ENCODE measurements around the gene CFAP90.
A peak's percentile ranks its signal among the peaks of the same experiment; 100 is the strongest.

CFAP90 gene

GRCh38 chr5:7850395-7851239 lies at the start of gene CFAP90:
Gene CFAP90 (minus strand): TSS chr5:7851133. CDS start chr5:7851021, 112 bp downstream.
- DNase-seq = no peak

- DNase-seq = peak; percentile 18
Observed at GRCh38 chr5:7897014-7897600, 46.2 kb upstream of the CFAP90 start.

- no peak for DNase-seq
Observed at GRCh38 chr5:7894860-7895259, 43.9 kb upstream of the CFAP90 start.

GRCh38 chr5:7894439-7894838 lies 43.5 kb upstream of the CFAP90 start:
- no peak for DNase-seq

- no peak for DNase-seq
Observed at GRCh38 chr5:7888901-7889300, 38.0 kb upstream of the CFAP90 start.

- no peak for DNase-seq
Observed at GRCh38 chr5:7886849-7887475, 36.0 kb upstream of the CFAP90 start.

GRCh38 chr5:7884491-7885267 lies 33.7 kb upstream of the CFAP90 start:
- no peak for DNase-seq

- DNase-seq = no peak
Observed at GRCh38 chr5:7882926-7883325, 32.0 kb upstream of the CFAP90 start.

GRCh38 chr5:7881816-7882215 lies 30.9 kb upstream of the CFAP90 start:
- DNase-seq = no peak

- no peak for DNase-seq
Observed at GRCh38 chr5:7881091-7881490, 30.2 kb upstream of the CFAP90 start.

GRCh38 chr5:7878381-7878873 lies 27.5 kb upstream of the CFAP90 start:
- no peak for DNase-seq

GRCh38 chr5:7877851-7878250 lies 26.9 kb upstream of the CFAP90 start:
- no peak for DNase-seq

- DNase-seq = no peak
Observed at GRCh38 chr5:7876867-7877266, 25.9 kb upstream of the CFAP90 start.

GRCh38 chr5:7875151-7875550 lies 24.2 kb upstream of the CFAP90 start:
- no peak for DNase-seq

- no peak for DNase-seq
Observed at GRCh38 chr5:7874639-7875038, 23.7 kb upstream of the CFAP90 start.

- no peak for DNase-seq
Observed at GRCh38 chr5:7873216-7873615, 22.3 kb upstream of the CFAP90 start.

- no peak for DNase-seq
Observed at GRCh38 chr5:7872517-7873130, 21.7 kb upstream of the CFAP90 start.

- DNase-seq = no peak
Observed at GRCh38 chr5:7871653-7872052, 20.7 kb upstream of the CFAP90 start.

GRCh38 chr5:7869474-7870136 lies 18.7 kb upstream of the CFAP90 start:
- DNase-seq = peak; percentile 10

- peak; percentile 86 for DNase-seq
Observed at GRCh38 chr5:7868773-7869473, 18.0 kb upstream of the CFAP90 start, which contains the start of the genes FASTKD3 and MTRR. Gene FASTKD3 (minus strand): TSS chr5:7869031. CDS start chr5:7868083, 948 bp downstream. Gene MTRR (plus strand): TSS chr5:7869148. CDS start chr5:7870795, 1,647 bp downstream.

GRCh38 chr5:7868427-7868772 lies 17.5 kb upstream of the CFAP90 start:
- DNase-seq = no peak

Data from activated CD4-positive, alpha-beta T cell treated with anti-CD3 and anti-CD28 coated beads, Interleukin-2, amount 50 U/mL, for 1 hour (primary cell).